ENCODE measurements around the gene TDRD12.

- TF ChIP-seq CTCF (optimal IDR thresholded peaks at IDR 0.05 in 1 of 3, IDR thresholded peaks at IDR 0.05 in 1 of 3, conservative IDR thresholded peaks at IDR 0.05 in 1 of 3; ENCODE audit: extremely low read depth in 1 of 3, insufficient read depth in 2 of 3, low read length in 3 of 3) (no peak), EZH2 (IDR thresholded peaks at IDR 0.05; ENCODE audit: low read length) (no peak)
These were observed 45.2 kb upstream of the TDRD12 start for GRCh38 chr19:32674153-32674930.
